Fibroblast of villous mesenchyme (primary cell): ENCODE data around the gene SNX11. TPM values are rescaled to one million over a fixed set of nuclear protein-coding genes. Genes with fewer than 3 reads are reported as not detected.

Experiments
- DNase-seq: peaks from one replicate; pipeline ENCODE4 v3.0.0-alpha.2; 2010; ENCODE audit warnings: low read depth
- H3K4me3 ChIP-seq: 2 replicates; pipeline ENCODE4 v1.5.1; 2011; ENCODE audit warnings: low read depth, mild to moderate bottlenecking, low read length
- CTCF ChIP-seq: IDR thresholded peaks from 2 replicates; pipeline ENCODE4 v1.5.1; 2012; ENCODE audit warnings: low read depth, mild to moderate bottlenecking, low read length; ENCODE audit not compliant: insufficient read depth
- total RNA-seq: library from RNA; depleted of rRNA; stranded (reverse); fragments of >200 nt; gene quantifications from 2 replicates; pipeline ENCODE4 v1.2.3, GENCODE V29; 2012

Gene SNX11
- total RNA-seq, 1 donor, result 19.0 TPM

GRCh38 chr17:48123776-48124388 lies 16.3 kb downstream of the SNX11 start:
- TF ChIP-seq CTCF, result no peak
- DNase-seq, result no peak
- H3K4me3 ChIP-seq, result no peak overlapping the region

- DNase-seq, result no peak
- no peak overlapping the region for H3K4me3 ChIP-seq
- no peak for TF ChIP-seq CTCF
Measured at GRCh38 chr17:48125829-48126531, 18.4 kb downstream of the SNX11 start.

- H3K4me3 ChIP-seq, result no peak overlapping the region
- TF ChIP-seq CTCF, result no peak
- DNase-seq, result no peak
Measured at GRCh38 chr17:48126532-48126850, 18.9 kb downstream of the SNX11 start.

GRCh38 chr17:48127371-48128051 lies 19.9 kb downstream of the SNX11 start:
- TF ChIP-seq CTCF, result no peak
- no peak for DNase-seq
- H3K4me3 ChIP-seq, result no peak overlapping the region

GRCh38 chr17:48128400-48128799 lies 20.8 kb downstream of the SNX11 start:
- DNase-seq, result no peak
- TF ChIP-seq CTCF, result no peak
- no peak overlapping the region for H3K4me3 ChIP-seq

GRCh38 chr17:48129981-48130380 lies 22.4 kb downstream of the SNX11 start:
- TF ChIP-seq CTCF, result no peak
- H3K4me3 ChIP-seq, result no peak overlapping the region
- DNase-seq, result no peak
